Measurements from ENCODE around the gene TNRC18. TPM values are rescaled to one million over a fixed set of nuclear protein-coding genes. Genes with fewer than 3 reads are reported as not detected.
A peak's percentile ranks its signal among the peaks of the same experiment; 100 is the strongest.

Gene TNRC18
- polyA plus RNA-seq, 1 donor: 120 TPM

DNA sequence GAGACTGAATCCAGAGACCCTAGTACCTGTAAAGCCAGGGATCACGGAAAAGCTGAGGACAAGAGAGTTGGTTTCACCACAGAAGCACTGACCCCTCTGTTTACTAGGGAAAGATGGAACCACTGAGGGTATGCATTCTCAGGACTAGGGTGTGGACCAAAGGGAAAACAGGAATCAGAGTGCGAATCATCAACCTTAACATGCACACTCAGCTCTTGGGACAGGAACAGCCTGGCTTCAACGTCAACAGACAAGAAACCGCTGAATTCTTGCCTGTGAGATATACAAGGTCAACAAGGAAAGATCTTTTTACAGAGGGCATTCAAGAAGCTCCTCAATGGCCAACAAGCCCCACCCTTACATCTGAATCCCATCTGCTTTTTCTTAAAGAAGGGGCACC is 14.9 kb downstream of the TNRC18 start:
- no peak for DNase-seq

DNA sequence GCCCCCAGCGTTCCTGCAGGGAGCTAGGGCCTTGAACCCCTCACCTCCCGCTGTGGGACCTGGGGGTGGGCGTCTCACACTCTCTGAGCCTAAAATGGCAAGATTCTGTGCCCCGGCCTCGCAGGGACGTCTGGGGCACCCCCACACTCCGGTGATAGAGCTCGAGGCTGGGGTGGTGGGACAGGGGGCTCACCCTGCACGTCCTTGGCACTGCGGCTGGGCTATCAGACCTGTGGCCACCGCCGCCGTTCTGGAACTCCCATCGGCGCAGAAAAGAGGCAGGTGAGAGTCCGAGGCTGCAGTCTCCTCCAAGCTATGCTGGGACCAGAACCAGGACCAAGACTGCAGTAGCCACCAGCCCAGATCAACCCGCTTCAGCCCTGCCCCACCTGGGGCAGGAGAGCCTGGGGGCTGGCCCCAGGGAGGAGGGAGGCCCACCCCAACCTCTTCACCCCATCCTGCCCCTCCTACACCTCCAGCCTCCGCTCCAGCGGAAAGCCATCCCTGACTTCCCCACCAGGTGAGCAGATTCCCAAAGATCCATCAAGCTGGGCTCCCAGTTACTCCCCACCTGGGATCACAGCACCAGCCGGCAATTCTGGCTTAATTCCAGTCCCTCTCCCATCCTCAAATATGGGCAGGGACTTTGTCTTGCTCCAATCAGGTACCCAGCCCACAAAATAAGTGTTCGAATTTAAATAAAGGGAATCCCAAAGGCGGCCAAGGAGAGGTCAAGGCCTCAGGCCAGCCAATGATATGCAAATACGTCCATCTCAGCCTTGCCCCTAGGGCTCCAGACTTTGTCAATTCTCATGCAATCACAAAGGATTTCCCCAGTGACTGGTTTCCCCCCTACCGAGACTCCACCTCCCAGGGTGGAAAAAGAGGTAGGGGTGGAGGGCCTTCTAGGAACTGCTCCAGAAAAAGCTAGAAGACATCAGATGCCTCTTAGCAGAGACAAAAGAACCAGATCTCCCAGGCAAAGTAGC is 16.4 kb downstream of the TNRC18 start:
- DNase-seq: no peak

DNA sequence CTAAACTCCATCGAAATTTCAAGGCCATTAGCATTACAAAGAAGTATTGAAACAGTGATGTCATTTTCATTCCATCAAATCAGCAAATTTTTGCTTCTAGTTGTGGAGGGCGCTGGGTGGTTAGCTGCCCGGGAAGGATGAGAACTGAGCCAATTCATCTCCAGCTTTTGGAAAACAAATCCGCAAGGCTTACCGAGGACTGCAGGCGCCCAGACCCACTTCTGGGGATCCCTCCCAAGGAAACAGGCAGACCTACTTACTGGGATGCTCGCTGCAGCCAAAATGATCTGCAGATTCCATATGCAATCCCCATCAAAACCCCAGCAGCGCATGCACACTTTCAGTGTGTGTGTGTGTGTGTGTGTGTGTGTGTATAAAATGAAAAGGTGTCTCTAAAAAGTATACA is 19.2 kb downstream of the TNRC18 start:
- no peak for DNase-seq

DNA sequence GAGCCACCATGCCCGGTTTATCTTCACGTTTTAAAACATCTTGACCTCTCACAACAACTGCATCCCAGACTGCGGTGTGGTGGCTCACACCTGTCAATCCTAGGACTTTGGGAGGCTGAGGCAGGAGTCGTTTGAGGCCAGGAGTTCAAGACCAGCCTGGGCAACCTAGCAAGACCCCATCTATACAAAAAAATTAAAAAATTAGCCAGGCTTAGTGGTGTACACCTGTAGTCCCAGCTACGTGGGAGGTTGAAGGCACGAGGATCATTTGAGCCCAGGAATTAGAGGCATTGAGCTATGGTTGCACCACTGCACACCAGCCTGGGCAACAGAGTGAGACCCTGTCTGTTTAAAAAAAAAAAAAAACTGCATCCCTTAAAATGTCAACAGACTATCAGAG is 20.2 kb downstream of the TNRC18 start:
- no peak for DNase-seq

GRCh38 chr7:5397736-5398135 is 25.9 kb downstream of the TNRC18 start:
- no peak for DNase-seq

DNA sequence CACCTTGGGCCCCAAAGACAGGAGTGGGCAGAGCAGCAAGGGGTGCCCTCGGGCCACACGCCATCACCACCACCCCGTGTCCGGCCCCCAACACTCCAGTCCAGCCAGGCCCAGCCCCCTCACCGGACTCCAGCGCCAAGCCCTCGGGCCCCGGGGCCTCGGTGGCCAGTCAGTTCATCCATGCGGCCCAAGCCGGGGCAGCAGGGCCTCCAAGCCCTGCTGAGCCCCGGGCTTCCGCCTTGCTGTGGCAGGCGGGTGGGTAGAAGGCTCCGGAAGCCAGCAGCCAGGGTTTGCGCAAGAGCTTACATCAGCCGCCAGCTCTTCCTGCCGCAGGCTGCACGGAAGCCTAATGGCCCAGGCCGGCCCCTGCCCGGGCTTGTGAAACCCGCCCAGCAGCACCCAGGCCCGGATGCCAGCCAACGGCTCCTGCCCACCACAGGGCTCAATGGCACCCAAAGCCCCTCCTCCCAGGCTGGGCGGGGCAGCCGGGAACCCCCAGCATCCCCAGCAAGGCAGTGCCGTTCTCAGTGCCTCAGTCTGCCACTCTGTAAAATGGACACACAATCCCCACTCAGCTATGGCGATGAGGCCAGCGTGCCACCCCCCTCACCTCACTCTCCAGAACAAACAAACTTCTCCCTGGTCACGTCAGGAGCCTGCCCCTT is 26.5 kb downstream of the TNRC18 start:
- no peak for DNase-seq

DNA sequence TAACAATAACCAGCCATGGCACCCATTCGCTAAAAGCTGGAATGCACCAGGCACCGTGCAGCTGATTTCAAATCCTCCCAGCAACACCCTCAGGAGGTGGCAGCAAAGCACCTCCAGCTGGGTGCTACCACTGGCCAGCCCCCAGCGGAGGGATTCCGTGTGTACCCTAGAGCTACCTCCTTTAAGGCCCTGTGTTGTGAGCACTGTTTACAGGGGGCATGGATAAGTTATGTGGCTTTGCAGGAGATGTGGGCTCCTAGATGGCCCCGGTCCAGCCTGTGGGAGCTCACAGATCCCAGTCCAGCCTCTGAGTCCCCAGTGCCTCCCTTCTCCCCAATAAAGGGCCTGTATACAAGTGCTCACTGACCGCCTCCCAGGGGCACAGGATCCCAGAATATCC is 27.1 kb downstream of the TNRC18 start:
- DNase-seq: no peak

GRCh38 chr7:5395246-5395645 is 28.4 kb downstream of the TNRC18 start:
- no peak for DNase-seq

DNA sequence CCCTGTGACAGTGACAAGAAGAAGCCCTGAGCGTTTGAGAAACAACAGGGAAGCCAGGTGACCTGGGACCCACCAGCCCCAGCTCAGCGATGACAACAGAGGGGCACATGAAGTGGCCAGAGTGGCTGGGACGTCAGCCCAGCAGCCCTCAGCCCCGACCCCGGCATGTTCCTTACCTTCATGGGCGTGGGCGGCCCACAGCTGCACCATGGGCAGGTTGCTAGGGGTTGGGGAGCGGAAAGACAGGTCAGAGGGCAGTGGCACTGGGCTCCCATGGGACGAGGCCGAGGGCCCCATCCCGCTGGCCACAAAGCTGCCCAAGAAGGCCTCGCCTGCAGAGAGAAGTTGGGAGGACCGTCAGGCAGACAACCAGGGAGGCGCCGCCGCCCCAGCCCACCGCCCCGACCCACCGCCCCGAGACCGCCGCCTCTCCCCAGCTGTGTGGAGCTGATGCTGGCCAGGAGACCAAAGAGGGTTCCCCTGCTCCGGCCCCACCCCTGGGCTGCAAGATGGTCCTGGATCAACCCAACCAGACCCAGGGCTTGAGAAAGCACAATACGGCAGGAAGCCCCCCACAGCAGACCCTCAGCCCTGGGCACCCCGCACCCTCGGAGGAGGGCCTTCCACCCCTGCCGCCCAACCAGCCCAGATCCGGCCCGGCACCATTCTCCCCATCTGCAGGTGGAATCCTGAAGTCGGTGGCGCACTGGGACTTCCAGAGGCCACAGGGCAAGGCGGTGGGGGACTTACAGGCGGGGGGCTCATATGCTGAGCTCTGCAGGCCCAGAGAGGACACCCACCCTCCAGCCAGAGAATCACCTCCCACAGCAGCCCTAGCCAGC is 29.1 kb downstream of the TNRC18 start:
- no peak for DNase-seq

DNA sequence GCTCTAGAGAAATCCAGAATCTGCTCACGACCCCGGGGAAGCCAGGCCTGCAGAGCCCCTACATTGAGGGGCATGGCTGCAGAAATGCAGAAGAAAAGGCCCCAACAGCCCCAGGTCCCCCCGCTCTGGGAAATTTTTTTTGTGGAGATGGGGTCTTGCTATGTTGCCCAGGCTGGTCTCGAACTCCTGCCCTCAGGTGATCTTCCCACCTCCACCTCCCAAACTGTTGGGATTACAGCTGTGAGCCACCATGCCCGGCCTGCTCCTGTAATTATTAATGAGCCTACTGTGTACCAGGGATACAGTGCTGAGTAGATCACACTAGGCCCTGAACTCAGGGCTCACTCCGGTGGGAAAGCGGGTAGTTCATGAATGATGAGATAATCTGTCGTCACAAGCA is 29.9 kb downstream of the TNRC18 start:
- DNase-seq: no peak

- no peak for DNase-seq
Observed at GRCh38 chr7:5393328-5393727, 30.3 kb downstream of the TNRC18 start.

- no peak for DNase-seq
Observed at GRCh38 chr7:5390918-5391317, 32.7 kb downstream of the TNRC18 start.

GRCh38 chr7:5388905-5389433 is 34.7 kb downstream of the TNRC18 start:
- no peak for DNase-seq

- DNase-seq: no peak
Observed at GRCh38 chr7:5388273-5388901, 35.2 kb downstream of the TNRC18 start.

GRCh38 chr7:5387711-5388245 is 35.9 kb downstream of the TNRC18 start:
- DNase-seq: no peak

- DNase-seq: no peak
Observed at GRCh38 chr7:5384618-5385017, 39.0 kb downstream of the TNRC18 start.

DNA sequence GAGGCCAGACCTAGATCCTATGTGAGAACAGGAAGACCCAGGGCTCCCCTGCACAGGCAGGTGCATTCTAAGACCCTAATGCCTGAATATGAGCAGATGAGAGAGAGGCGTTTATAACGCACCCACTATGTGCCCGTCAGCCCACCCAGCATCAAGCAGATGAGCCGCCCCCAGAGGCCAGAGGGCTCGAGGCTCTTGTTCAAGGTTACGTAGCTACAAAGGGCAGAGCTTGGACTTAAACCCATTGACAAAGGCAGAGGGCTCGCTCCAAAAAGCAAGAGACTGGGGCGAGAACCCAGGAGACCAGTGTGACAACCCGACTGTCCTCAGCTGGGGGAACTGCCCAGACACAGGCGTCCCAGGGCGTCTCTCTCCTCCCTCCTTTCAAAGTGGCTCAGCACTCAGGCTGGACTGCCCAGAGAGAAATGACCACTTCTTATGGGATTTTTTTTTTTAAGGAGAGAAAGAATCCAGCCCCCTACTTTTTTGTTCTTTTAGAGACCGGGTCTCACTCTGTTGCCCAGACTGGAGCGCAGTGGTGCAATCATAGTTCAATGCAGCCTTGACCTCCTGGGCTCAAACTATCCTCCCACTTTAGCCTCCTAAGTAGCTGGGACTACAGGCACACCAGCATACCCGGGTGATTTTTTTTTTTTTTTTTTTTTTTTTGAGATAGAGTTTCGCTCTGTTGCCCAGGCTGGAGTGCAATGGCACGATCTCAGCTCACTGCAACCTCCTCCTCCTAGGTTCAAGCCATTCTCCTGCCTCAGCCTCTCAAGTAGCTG is 40.1 kb downstream of the TNRC18 start:
- no peak for DNase-seq

GRCh38 chr7:5382281-5382892 is 41.2 kb downstream of the TNRC18 start:
- DNase-seq: peak; percentile 76

DNA sequence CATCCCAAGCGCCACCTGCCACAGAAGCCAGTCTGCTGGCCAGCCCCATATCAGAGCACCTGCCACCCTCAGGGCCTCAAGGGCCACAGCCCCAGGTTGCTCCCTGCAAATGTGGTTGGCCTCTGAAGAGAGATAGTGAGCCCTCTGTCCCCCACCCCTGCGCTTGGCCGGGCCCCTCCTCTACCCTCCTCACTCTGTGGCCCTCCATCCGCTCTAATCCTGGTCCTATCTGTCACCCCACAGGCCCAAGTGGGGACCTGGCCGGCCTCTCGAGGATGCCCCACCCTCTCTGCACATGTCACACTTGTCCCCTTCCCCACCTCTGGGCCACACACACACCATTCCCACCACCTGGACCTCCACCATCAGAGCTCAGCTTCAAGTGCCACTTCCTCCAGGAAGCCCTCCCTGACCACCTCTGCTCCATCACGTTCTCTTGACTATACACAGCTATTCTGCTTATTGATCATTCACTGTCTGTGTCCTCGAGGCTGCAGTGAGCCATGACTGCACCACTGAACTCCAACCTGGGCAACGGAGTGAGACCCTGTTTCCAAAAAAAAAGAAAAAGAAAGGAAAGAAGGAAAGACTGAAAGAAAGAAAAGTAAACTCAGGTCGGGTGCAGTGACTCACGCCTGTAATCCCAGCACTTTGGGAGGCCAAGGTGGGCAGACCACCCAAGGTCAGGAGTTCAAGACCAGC is 42.4 kb downstream of the TNRC18 start:
- DNase-seq: no peak

Measured in left kidney (tissue), 2 donors.